H1 (cell line): Measurements from ENCODE around the gene RENBP. TPM values are rescaled to one million over a fixed set of nuclear protein-coding genes. Genes with fewer than 3 reads are reported as not detected.

Source experiments
- CTCF ChIA-PET: fragments of 300-600 bp; sonication (Branson Sonifier 250); formaldehyde crosslinking; loops from one replicate; lab custom pipeline; 2021; ENCODE audit not compliant: partially characterized antibody; lab: Charles Lee
- POLR2A ChIA-PET: fragments of 300-600 bp; sonication (Branson Sonifier 250); formaldehyde crosslinking; loops from one replicate; lab custom pipeline; 2021; ENCODE audit warnings: inconsistent platforms; ENCODE audit not compliant: partially characterized antibody; lab: Charles Lee
- DNase-seq, 2 experiments: peaks; one replicate each; pipeline versions ENCODE4 v3.0.0 to v3.0.0-alpha.2; 2010 to 2022; ENCODE audit warnings: low spot score in 2 of 2, low read depth in 1 of 2, mixed read lengths in 1 of 2
- FAIRE-seq: peaks from 2 replicates; lab custom pipeline; 2011; peaks lifted over from hg19 to GRCh38; lab: Jason Lieb, UNC
- H2AFZ ChIP-seq: 2 replicates; pipeline ENCODE4 v1.8.1; 2012; ENCODE audit warnings: low read length, inconsistent platforms
- H2AK5ac ChIP-seq: 2 replicates; pipeline ENCODE4 v1.6.1; 2013; ENCODE audit warnings: low read depth, low read length
- H2BK120ac ChIP-seq: replicated peaks from 2 replicates; pipeline ENCODE3; 2013; ENCODE audit warnings: low read depth, low read length, inconsistent platforms
- H2BK12ac ChIP-seq: 2 replicates; pipeline ENCODE4 v1.6.1; 2013; ENCODE audit warnings: low read depth, low read length
- H2BK15ac ChIP-seq: 2 replicates; pipeline ENCODE4 v1.6.1; 2013; ENCODE audit warnings: low read length
- H2BK20ac ChIP-seq: 2 replicates; pipeline ENCODE4 v1.6.1; 2013; ENCODE audit warnings: low read length
- H2BK5ac ChIP-seq: 2 replicates; pipeline ENCODE4 v1.6.1; 2013; ENCODE audit warnings: low read depth, low read length
- H3K14ac ChIP-seq: 2 replicates; pipeline ENCODE4 v1.6.1; 2013; ENCODE audit warnings: inconsistent platforms; ENCODE audit not compliant: insufficient read length
- H3K18ac ChIP-seq: 2 replicates; pipeline ENCODE4 v1.6.1; 2013; ENCODE audit warnings: low read length; ENCODE audit errors: extremely low read depth
- H3K23ac ChIP-seq: 2 replicates; pipeline ENCODE4 v1.6.1; 2013; ENCODE audit warnings: inconsistent platforms; ENCODE audit not compliant: insufficient read length
- H3K23me2 ChIP-seq: 2 replicates; pipeline ENCODE4 v1.6.1; 2013; ENCODE audit warnings: low read depth, low read length
- H3K27ac ChIP-seq: 2 replicates; pipeline ENCODE4 v1.6.1; 2011; ENCODE audit warnings: low read depth, low read length, inconsistent platforms
- H3K27me3 ChIP-seq, 4 experiments: replicated peaks in 1 of 4; 1 replicate in 1 of 4; 2 replicates in 3 of 4; pipeline versions ENCODE4 v1.6.1 to v1.8.1; 2011 to 2013; ENCODE audit warnings: low read length in 3 of 4, mild to moderate bottlenecking in 3 of 4, inconsistent platforms in 2 of 4, mixed read lengths in 2 of 4, moderate library complexity in 1 of 4; ENCODE audit not compliant: control insufficient read depth in 3 of 4, insufficient read depth in 3 of 4; ENCODE audit errors: extremely low read depth in 1 of 4
- H3K36me3 ChIP-seq, 4 experiments: 2 replicates each; pipeline versions ENCODE4 v1.6.1 to v1.8.1; 2011 to 2013; ENCODE audit warnings: mild to moderate bottlenecking in 4 of 4, low read length in 3 of 4, moderate library complexity in 2 of 4, control low read depth in 1 of 4, inconsistent platforms in 1 of 4; ENCODE audit not compliant: insufficient read depth in 4 of 4, control insufficient read depth in 2 of 4
- H3K4ac ChIP-seq: replicated peaks from 2 replicates; pipeline ENCODE3; 2013; ENCODE audit warnings: low read length, low read depth, mixed read lengths, inconsistent platforms; ENCODE audit not compliant: insufficient read length
- H3K4me1 ChIP-seq, 4 experiments: replicated peaks in 1 of 4; 1 replicate in 1 of 4; 2 replicates in 3 of 4; pipeline versions ENCODE4 v1.6.1 to v1.8.1; 2011 to 2013; ENCODE audit warnings: low read length in 3 of 4, inconsistent platforms in 2 of 4, mixed read lengths in 1 of 4; ENCODE audit not compliant: insufficient read depth in 4 of 4, control insufficient read depth in 3 of 4
- H3K4me2 ChIP-seq, 2 experiments: 2 replicates each; pipeline versions ENCODE4 v1.6.1 to v1.8.1; 2011 to 2013; ENCODE audit warnings: low read depth in 2 of 2, low read length in 2 of 2, control low read depth in 1 of 2, inconsistent platforms in 1 of 2, mild to moderate bottlenecking in 1 of 2; ENCODE audit not compliant: insufficient read depth in 1 of 2
- H3K4me3 ChIP-seq, 4 experiments: fragments of 200-600, 300-600 bp in 1 of 4; sonication (generic), shearing (Covaris generic), sonication (Bioruptor Twin) in 1 of 4; 2 replicates each; pipeline versions ENCODE4 v1.5.1 to v1.8.1; 2011 to 2016; ENCODE audit warnings: low read length in 4 of 4, low read depth in 3 of 4, control low read depth in 2 of 4, inconsistent platforms in 2 of 4, mild to moderate bottlenecking in 2 of 4, mixed read lengths in 1 of 4, moderate library complexity in 1 of 4; ENCODE audit not compliant: insufficient read depth in 2 of 4; ENCODE audit errors: extremely low read depth in 1 of 4
- H3K56ac ChIP-seq: replicated peaks from 2 replicates; pipeline ENCODE3; 2013; ENCODE audit warnings: low read depth, mild to moderate bottlenecking, mixed read lengths, low read length, inconsistent platforms; ENCODE audit not compliant: insufficient read length
- H3K79me1 ChIP-seq: 2 replicates; pipeline ENCODE4 v1.6.1; 2013; ENCODE audit warnings: low read depth, low read length, control low read depth
- H3K79me2 ChIP-seq, 2 experiments: 2 replicates each; pipeline versions ENCODE4 v1.6.1 to v1.8.1; 2012 to 2013; ENCODE audit warnings: low read length in 2 of 2, mild to moderate bottlenecking in 2 of 2, inconsistent platforms in 1 of 2; ENCODE audit not compliant: insufficient read depth in 2 of 2, control insufficient read depth in 1 of 2
- H3K9ac ChIP-seq, 4 experiments: replicated peaks in 1 of 4; 1 replicate in 1 of 4; 2 replicates in 3 of 4; pipeline versions ENCODE4 v1.6.1 to v1.8.1; 2011 to 2013; ENCODE audit warnings: low read depth in 3 of 4, low read length in 3 of 4, control low read depth in 2 of 4, mild to moderate bottlenecking in 2 of 4, moderate library complexity in 2 of 4, inconsistent platforms in 1 of 4; ENCODE audit errors: extremely low read depth in 1 of 4
- H3K9me3 ChIP-seq, 2 experiments: 2 replicates each; pipeline versions ENCODE4 v1.6.1 to v1.8.1; 2012 to 2013; ENCODE audit warnings: mild to moderate bottlenecking in 2 of 2, moderate library complexity in 2 of 2, control low read depth in 1 of 2, inconsistent platforms in 1 of 2, low read depth in 1 of 2, low read length in 1 of 2, mixed read lengths in 1 of 2; ENCODE audit not compliant: insufficient read depth in 2 of 2
- H4K20me1 ChIP-seq, 2 experiments: replicated peaks in 1 of 2; 2 replicates each; pipeline versions ENCODE3 to v1.8.1; 2011 to 2013; ENCODE audit warnings: inconsistent platforms in 2 of 2, low read length in 2 of 2, mild to moderate bottlenecking in 1 of 2; ENCODE audit not compliant: insufficient read depth in 2 of 2, control insufficient read depth in 1 of 2
- H4K5ac ChIP-seq: 2 replicates; pipeline ENCODE4 v1.6.1; 2013; ENCODE audit warnings: low read length, low read depth, mixed read lengths, inconsistent platforms; ENCODE audit not compliant: insufficient read length
- H4K8ac ChIP-seq: 2 replicates; pipeline ENCODE4 v1.8.0; 2013; ENCODE audit warnings: mild to moderate bottlenecking, moderate library complexity, low read length, inconsistent platforms; ENCODE audit not compliant: insufficient read depth; ENCODE audit errors: extremely low read depth
- H4K91ac ChIP-seq: replicated peaks from 2 replicates; pipeline ENCODE3; 2013; ENCODE audit warnings: low read length, mixed read lengths, inconsistent platforms; ENCODE audit not compliant: insufficient read length
- ASH2L ChIP-seq: fragments of 200-600, 300-600 bp; sonication (generic); IDR thresholded peaks from one replicate; pipeline ENCODE4 v1.7.1; 2017; ENCODE audit warnings: low read length
- CREB1 ChIP-seq: IDR thresholded peaks from 2 replicates; pipeline ENCODE4 v1.6.1; 2012; ENCODE audit warnings: inconsistent platforms
- GABPA ChIP-seq: IDR thresholded peaks from 2 replicates; pipeline ENCODE4 v1.6.1; 2011; ENCODE audit warnings: mild to moderate bottlenecking, low read length, moderate library complexity, borderline replicate concordance; ENCODE audit not compliant: insufficient read depth
- POLR2A ChIP-seq, 2 experiments: IDR thresholded peaks; 1 replicate in 1 of 2; 2 replicates in 1 of 2; pipeline ENCODE4 v1.6.1; 2011; ENCODE audit warnings: low read depth in 2 of 2, low read length in 2 of 2, mild to moderate bottlenecking in 2 of 2; ENCODE audit errors: control extremely low read depth in 1 of 2
- POLR2AphosphoS5 ChIP-seq: IDR thresholded peaks from 2 replicates; pipeline ENCODE4 v1.6.1; 2011; ENCODE audit warnings: low read depth, low read length
- RAD21 ChIP-seq, 2 experiments: IDR thresholded peaks in 1 of 2; conservative IDR thresholded peaks in 1 of 2; 2 replicates each; pipeline ENCODE4 v1.6.1; 2011; ENCODE audit warnings: low read depth in 2 of 2, low read length in 2 of 2, improper control_type of control experiment in 1 of 2, inconsistent platforms in 1 of 2, mild to moderate bottlenecking in 1 of 2, moderate library complexity in 1 of 2
- SIN3A ChIP-seq, 2 experiments: IDR thresholded peaks in 1 of 2; conservative IDR thresholded peaks in 1 of 2; 2 replicates each; pipeline ENCODE4 v1.6.1; 2011 to 2012; ENCODE audit warnings: low read length in 2 of 2, improper control_type of control experiment in 1 of 2, low read depth in 1 of 2, mild to moderate bottlenecking in 1 of 2
- SIRT6 ChIP-seq: IDR thresholded peaks from one replicate; pipeline ENCODE4 v1.7.1; 2012; ENCODE audit warnings: low read length, inconsistent platforms
- SRF ChIP-seq: IDR thresholded peaks from 2 replicates; pipeline ENCODE4 v1.6.1; 2011; ENCODE audit warnings: mild to moderate bottlenecking, low read depth, low read length, moderate library complexity
- WGBS, 2 experiments: shearing (Covaris generic) in 1 of 2; methylation state at CpG; one replicate each; pipeline versions ENCODE4 v1.1.6 to v1.1.7; 2013 to 2015; ENCODE audit warnings: low lambda C conversion rate in 2 of 2, mixed read lengths in 2 of 2, inconsistent platforms in 1 of 2, low coverage in 1 of 2, missing lambda C conversion rate in 1 of 2; ENCODE audit not compliant: insufficient replicate concordance in 2 of 2, insufficient coverage in 1 of 2, insufficient read length in 1 of 2; ENCODE audit errors: extremely low coverage in 1 of 2, missing lambda C conversion rate in 1 of 2; 5-methylcytosine and 5-hydroxymethylcytosine counted together
- polyA plus RNA-seq, 7 experiments: library from polyadenylated mRNA; depleted of rRNA in 3 of 7; stranded (reverse) in 5 of 7; unstranded in 2 of 7; fragments of >200 nt in 5 of 7; fragments of 200-250 nt in 2 of 7; gene quantifications; 1 replicate in 5 of 7; 2 replicates in 1 of 7; 4 replicates in 1 of 7; pipeline versions ENCODE4 v1.2.1 to v1.2.3, GENCODE V29; 2011 to 2013; ENCODE audit warnings: missing spikeins in 2 of 7, mixed read lengths in 2 of 7
- total RNA-seq: library from RNA; stranded (reverse); fragmentation: NEBNext Ultra II Directional; extraction: Animal tissue kit (Norgen Biotek cat#: 25700); gene quantifications from 2 replicates; pipeline ENCODE4 v1.2.1, GENCODE V29; 2021
- TF ChIP-seq, protein P1 (sequence below): IDR thresholded peaks from 2 replicates; pipeline ENCODE4 v1.6.1; 2012; ENCODE audit warnings: inconsistent platforms

Gene RENBP
- total and polyA plus RNA-seq, 2 of the 8 experiments (the other 6 are each of a cell fraction or from before 2014, with no cell fraction given) = 12.4 to 21.8 TPM

DNA sequence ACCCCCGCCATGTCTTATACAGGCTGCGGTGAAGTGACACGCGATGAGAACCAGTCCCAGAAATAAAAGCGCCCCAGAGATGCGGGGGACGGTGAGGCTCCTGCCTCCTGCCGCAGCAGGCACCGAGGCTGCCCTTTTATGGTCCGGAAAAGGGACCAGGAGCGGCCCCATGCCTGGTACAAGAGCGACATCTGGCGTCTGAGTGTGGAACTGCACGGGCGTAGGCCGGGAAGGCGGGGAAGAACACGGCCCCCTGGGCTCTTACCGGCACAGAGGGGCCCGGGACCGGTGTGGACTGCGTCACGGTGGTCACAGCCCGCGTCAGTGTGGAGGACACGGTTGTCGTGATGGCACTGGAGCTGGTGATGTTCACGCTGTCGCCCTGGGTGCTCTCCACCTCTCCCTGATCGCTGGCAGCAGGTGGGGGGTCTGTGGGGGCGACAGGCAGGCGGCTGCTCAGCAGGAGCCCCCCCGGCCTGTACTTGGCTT lies 8.9 kb upstream of the RENBP start:
- Histone ChIP-seq H3K4me1 (peaks cover 0 to 5% (median 0%) of the 10 kb centered on the region in 4 experiments; a peak in 3 of 7 replicates), H2BK20ac (no peak overlapping the region), H2BK15ac (no peak overlapping the region), H3K27ac (no peak overlapping the region; the same call in 1 of the 2 replicates), H4K20me1 (peaks cover 2 to 6% of the 10 kb centered on the region in 2 experiments), H3K36me3 (peaks cover 29 to 84% (median 57%) of the 10 kb centered on the region in 4 experiments; a peak in 7 of 8 replicates), H3K79me1 (no peaks in the 10 kb centered on the region), H2BK12ac (no peak overlapping the region), H3K56ac (no peak overlapping the region), H3K9me3 (no peaks in the 10 kb centered on the region), H3K23me2 (no peaks in the 10 kb centered on the region), H4K5ac (no peak overlapping the region), H2BK120ac (no peak overlapping the region), H2BK5ac (no peak overlapping the region), H3K79me2 (no peaks in the 10 kb centered on the region), H3K4me2 (no peak overlapping the region), H3K14ac (no peak overlapping the region), H4K8ac (no peak overlapping the region), H3K23ac (no peak overlapping the region), H4K91ac (no peak overlapping the region), H3K4me3 (no peak overlapping the region), H3K9ac (no peak overlapping the region), H2AK5ac (no peak overlapping the region), H2AFZ (no peak overlapping the region), H3K4ac (no peak overlapping the region), H3K18ac (no peak overlapping the region), H3K27me3 (no peaks in the 10 kb centered on the region)
- FAIRE-seq (no peak), DNase-seq (peak in 1 of 2 experiments; percentile 91)
- CTCF ChIA-PET = interaction anchor here (0.6 to 11.1 kb wide), 5 partner anchors 8 to 112 kb away, joined by 3 to 272 read pairs (median 3); partner anchors contain the start of genes ARHGAP4 and NAA10
- WGBS, 2 experiments = 56% methylated on average over 9 of the region's 33 CpGs; no CpG with 5 or more reads in 1 of the 2 experiments
- POLR2A ChIA-PET = interaction anchor here (1.0 to 1.4 kb wide), 3 partner anchors 14 to 19 kb away, joined by 3 to 4 read pairs (median 3); partner anchors contain the start of genes HCFC1 and TMEM187
- TF ChIP-seq POLR2AphosphoS5 (peak; percentile 38; the same call in 1 of the 2 replicates), POLR2A (IDR thresholded peaks at IDR 0.05; ENCODE audit: control extremely low read depth in 1 of 2, low read depth in 2 of 2, low read length in 2 of 2) (0 out of 3 replicates have a peak, but pooled peaks of 1 of the 2 experiments have one; percentile 32), SIN3A (conservative IDR thresholded peaks at IDR 0.05 in 1 of 2, IDR thresholded peaks at IDR 0.05 in 1 of 2; ENCODE audit: low read depth in 1 of 2, low read length in 2 of 2) (no peak), CREB1 (peak; percentile 16; the same call in 1 of the 2 replicates), RAD21 (IDR thresholded peaks at IDR 0.05 in 1 of 2, conservative IDR thresholded peaks at IDR 0.05 in 1 of 2; ENCODE audit: low read depth in 2 of 2, low read length in 2 of 2) (peak; percentile 83 to 88), GABPA (0 out of 2 replicates have a peak, but pooled peaks have one; percentile 33), SIRT6 (no peak), SRF (peak; percentile 91), ASH2L (no peak)
- TF ChIP-seq, protein P1, sequence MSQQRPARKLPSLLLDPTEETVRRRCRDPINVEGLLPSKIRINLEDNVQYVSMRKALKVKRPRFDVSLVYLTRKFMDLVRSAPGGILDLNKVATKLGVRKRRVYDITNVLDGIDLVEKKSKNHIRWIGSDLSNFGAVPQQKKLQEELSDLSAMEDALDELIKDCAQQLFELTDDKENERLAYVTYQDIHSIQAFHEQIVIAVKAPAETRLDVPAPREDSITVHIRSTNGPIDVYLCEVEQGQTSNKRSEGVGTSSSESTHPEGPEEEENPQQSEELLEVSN = no peak
